HEK293 (cell line): Measurements from ENCODE around the gene ENTREP3.
A peak's percentile ranks its signal among the peaks of the same experiment; 100 is the strongest.

Experiments
- CTCF ChIA-PET: fragments of 350-600 bp; formaldehyde crosslinking; extraction: SDS; loops from one replicate; lab custom pipeline; 2021; ENCODE audit warnings: antibody characterized with exemption; lab: Yijun Ruan, JAX
- POLR2A ChIA-PET: fragments of 300-600 bp; formaldehyde crosslinking; extraction: SDS; loops from one replicate; lab custom pipeline; 2020; ENCODE audit warnings: antibody characterized with exemption, inconsistent platforms; lab: Yijun Ruan, JAX
- H3K27ac ChIP-seq: fragments of 200-500 bp; sonication (Bioruptor generic); 2 replicates; pipeline ENCODE4 v1.5.1; 2014; ENCODE audit warnings: low read depth, low read length, control low read depth, inconsistent platforms; ENCODE audit errors: extremely low read depth
- H3K36me3 ChIP-seq, 2 experiments: fragments of 200-500 bp in 1 of 2; sonication (Bioruptor generic) in 1 of 2; 1 replicate in 1 of 2; 2 replicates in 1 of 2; pipeline ENCODE4 v1.5.1; 2014 to 2017; ENCODE audit warnings: inconsistent platforms in 2 of 2, low read length in 2 of 2; ENCODE audit not compliant: control insufficient read depth in 2 of 2, insufficient read depth in 1 of 2
- H3K4me1 ChIP-seq: fragments of 200-500 bp; sonication (Bioruptor generic); 2 replicates; pipeline ENCODE4 v1.5.1; 2014; ENCODE audit warnings: mild to moderate bottlenecking, low read length, inconsistent platforms; ENCODE audit not compliant: control insufficient read depth, insufficient read depth
- H3K4me3 ChIP-seq: 2 replicates; pipeline ENCODE4 v1.5.1; 2011; ENCODE audit warnings: low read depth, mild to moderate bottlenecking, control low read depth, low read length, moderate library complexity
- H3K9me3 ChIP-seq: fragments of 200-500 bp; sonication (Bioruptor generic); 2 replicates; pipeline ENCODE4 v1.5.1; 2014; ENCODE audit warnings: low read depth, low read length, inconsistent platforms; ENCODE audit not compliant: control insufficient read depth, insufficient read depth
- OSR2 ChIP-seq: fragments of 450-650 bp; formaldehyde crosslinking; IDR thresholded peaks from 2 replicates; pipeline ENCODE4 v1.5.1; 2016; ENCODE audit warnings: missing biosample characterization, missing genetic modification characterization
- PRDM10 ChIP-seq: fragments of 450-650 bp; formaldehyde crosslinking; IDR thresholded peaks from 2 replicates; pipeline ENCODE4 v1.5.1; 2016; ENCODE audit warnings: missing biosample characterization, missing genetic modification characterization
- SCRT2 ChIP-seq: fragments of 450-650 bp; formaldehyde crosslinking; IDR thresholded peaks from 2 replicates; pipeline ENCODE4 v1.5.1; 2016; ENCODE audit warnings: missing biosample characterization, missing genetic modification characterization
- ZBTB10 ChIP-seq: fragments of 450-650 bp; formaldehyde crosslinking; IDR thresholded peaks from 2 replicates; pipeline ENCODE4 v1.5.1; 2016; ENCODE audit warnings: missing biosample characterization, missing genetic modification characterization
- ZFHX2 ChIP-seq: fragments of 450-650 bp; formaldehyde crosslinking; conservative IDR thresholded peaks from 2 replicates; pipeline ENCODE4 v1.5.1; 2016; ENCODE audit warnings: missing biosample characterization, missing genetic modification characterization
- ZFP3 ChIP-seq: fragments of 450-650 bp; formaldehyde crosslinking; IDR thresholded peaks from 2 replicates; pipeline ENCODE4 v1.5.1; 2016; ENCODE audit warnings: low read depth, missing biosample characterization, missing genetic modification characterization
- ZFP37 ChIP-seq: fragments of 450-650 bp; formaldehyde crosslinking; IDR thresholded peaks from 2 replicates; pipeline ENCODE4 v1.5.1; 2016; ENCODE audit warnings: missing biosample characterization, missing genetic modification characterization
- ZNF112 ChIP-seq: fragments of 450-650 bp; formaldehyde crosslinking; IDR thresholded peaks from 2 replicates; pipeline ENCODE4 v1.5.0; 2017; ENCODE audit warnings: missing biosample characterization, missing genetic modification characterization
- ZNF140 ChIP-seq: fragments of 450-650 bp; formaldehyde crosslinking; IDR thresholded peaks from 2 replicates; pipeline ENCODE4 v1.5.1; 2016; ENCODE audit warnings: missing biosample characterization, missing genetic modification characterization
- ZNF184 ChIP-seq: fragments of 450-650 bp; IDR thresholded peaks from 2 replicates; pipeline ENCODE4 v1.5.1; 2018; ENCODE audit warnings: missing biosample characterization, mild to moderate bottlenecking, missing genetic modification characterization
- ZNF19 ChIP-seq: fragments of 450-650 bp; formaldehyde crosslinking; IDR thresholded peaks from 2 replicates; pipeline ENCODE4; 2016; ENCODE audit warnings: missing biosample characterization, missing genetic modification characterization, low read depth
- ZNF449 ChIP-seq: fragments of 450-650 bp; formaldehyde crosslinking; IDR thresholded peaks from 2 replicates; pipeline ENCODE4 v1.5.1; 2017; ENCODE audit warnings: missing biosample characterization, mild to moderate bottlenecking, missing genetic modification characterization, moderate library complexity
- ZNF473 ChIP-seq: fragments of 450-650 bp; formaldehyde crosslinking; IDR thresholded peaks from 2 replicates; pipeline ENCODE4 v1.5.1; 2017; ENCODE audit warnings: missing biosample characterization, missing genetic modification characterization
- ZNF529 ChIP-seq: fragments of 450-650 bp; formaldehyde crosslinking; IDR thresholded peaks from 2 replicates; pipeline ENCODE4 v1.5.1; 2017; ENCODE audit warnings: missing genetic modification characterization, missing biosample characterization; ENCODE audit not compliant: insufficient replicate concordance
- ZNF530 ChIP-seq: fragments of 450-650 bp; formaldehyde crosslinking; IDR thresholded peaks from 2 replicates; pipeline ENCODE4 v1.5.1; 2016; ENCODE audit warnings: low read depth, missing biosample characterization, missing genetic modification characterization
- ZNF596 ChIP-seq: fragments of 450-650 bp; IDR thresholded peaks from 2 replicates; pipeline ENCODE4 v1.5.0; 2018; ENCODE audit warnings: missing biosample characterization, mild to moderate bottlenecking, missing genetic modification characterization, moderate library complexity
- ZNF707 ChIP-seq: fragments of 450-650 bp; formaldehyde crosslinking; IDR thresholded peaks from 2 replicates; pipeline ENCODE4 v1.5.1; 2016; ENCODE audit warnings: missing biosample characterization, missing genetic modification characterization

Gene ENTREP3

GRCh38 chr1:155255243-155256007, at the start of gene ENTREP3 (continued):
- TF ChIP-seq ZBTB10 (tag by site-specific recombination) (peak; percentile 77), ZNF529 (tag by site-specific recombination) (no peak), OSR2 (tag by site-specific recombination) (no peak), PRDM10 (tag by site-specific recombination) (peak; percentile 86), ZNF530 (tag by site-specific recombination) (no peak), ZNF184 (no peak), ZNF112 (tag by site-specific recombination) (no peak), ZNF140 (tag by site-specific recombination) (no peak), ZFP3 (tag by site-specific recombination) (no peak), ZNF473 (tag by site-specific recombination) (no peak), ZNF707 (no peak), ZNF449 (no peak), ZFHX2 (tag by site-specific recombination) (no peak), ZNF596 (tag by site-specific recombination) (no peak), ZFP37 (tag by site-specific recombination) (no peak; the same call in 1 of the 2 replicates)

GRCh38 chr1:155304558-155305063, 49.3 kb upstream of the ENTREP3 start:
- no peak overlapping the region for H3K27ac ChIP-seq

More at GRCh38 chr1:155304558-155305063, 49.3 kb upstream of the ENTREP3 start:
- ChIA-PET POLR2A (interaction anchor here (1.2 kb wide), 1 partner anchor 12 kb away, joined by 3 read pairs; no protein-coding TSS in a partner anchor), CTCF (interaction anchor here (0.6 to 1.3 kb wide), 3 partner anchors 12 to 61 kb away, joined by 3 to 8 read pairs (median 7); no protein-coding TSS in a partner anchor)
- no peak overlapping the region for H3K4me3 ChIP-seq
- H3K36me3 ChIP-seq: no peaks in the 10 kb centered on the region
- no peak for TF ChIP-seq ZNF19 (tag by site-specific recombination)
- TF ChIP-seq SCRT2 (tag by site-specific recombination): peak; percentile 41; the same call in 1 of the 2 replicates
- no peaks in the 10 kb centered on the region for H3K9me3 ChIP-seq
- H3K4me1 ChIP-seq: no peaks in the 10 kb centered on the region
